Keratinocyte (primary cell): ENCODE results near the gene FRMD7. TPM values are rescaled to one million over a fixed set of nuclear protein-coding genes. Genes with fewer than 3 reads are reported as not detected.

Experiments
- DNase-seq: peaks from one replicate; pipeline ENCODE4 v3.0.0-alpha.2; 2011; ENCODE audit warnings: low read depth, missing footprints, low spot score
- FAIRE-seq: peaks from 2 replicates; lab custom pipeline; 2011; peaks lifted over from hg19 to GRCh38; lab: Jason Lieb, UNC
- H2AFZ ChIP-seq: 2 replicates; pipeline ENCODE4 v1.6.0; 2012; ENCODE audit warnings: low read length, control low read depth, inconsistent platforms; ENCODE audit not compliant: control insufficient read depth
- H3K27ac ChIP-seq: 2 replicates; pipeline ENCODE4 v1.5.1; 2011; ENCODE audit warnings: low read length; ENCODE audit not compliant: control insufficient read depth, insufficient read depth
- H3K27me3 ChIP-seq: 3 replicates; pipeline ENCODE4 v1.6.0; 2011; ENCODE audit warnings: low read length; ENCODE audit not compliant: control insufficient read depth, insufficient read depth; ENCODE audit errors: extremely low read depth
- H3K36me3 ChIP-seq, 2 experiments: 2 replicates in 1 of 2; 3 replicates in 1 of 2; pipeline ENCODE4 v1.5.1; 2011; ENCODE audit warnings: low read length in 2 of 2, mild to moderate bottlenecking in 1 of 2; ENCODE audit not compliant: control insufficient read depth in 2 of 2, insufficient read depth in 2 of 2; ENCODE audit errors: extremely low read depth in 1 of 2
- H3K4me1 ChIP-seq: 3 replicates; pipeline ENCODE4 v1.5.1; 2011; ENCODE audit warnings: low read length; ENCODE audit not compliant: control insufficient read depth, insufficient read depth; ENCODE audit errors: extremely low read depth
- H3K4me2 ChIP-seq: 3 replicates; pipeline ENCODE4 v1.6.0; 2011; ENCODE audit warnings: low read depth, low read length; ENCODE audit not compliant: control insufficient read depth, insufficient read depth; ENCODE audit errors: extremely low read depth
- H3K4me3 ChIP-seq, 3 experiments: fragments of 200-600 bp in 1 of 3; sonication (generic) in 1 of 3; 2 replicates in 2 of 3; 3 replicates in 1 of 3; pipeline ENCODE4 v1.5.1; 2011 to 2016; ENCODE audit warnings: low read length in 3 of 3, mild to moderate bottlenecking in 3 of 3, control low read depth in 2 of 3, inconsistent platforms in 1 of 3, low read depth in 1 of 3, mixed read lengths in 1 of 3, mixed run types in 1 of 3, moderate library complexity in 1 of 3; ENCODE audit not compliant: control insufficient read depth in 2 of 3, insufficient read depth in 2 of 3; ENCODE audit errors: extremely low read depth in 1 of 3
- H3K79me2 ChIP-seq: 2 replicates; pipeline ENCODE4 v1.6.0; 2012; ENCODE audit warnings: low read length; ENCODE audit not compliant: control insufficient read depth, insufficient read depth
- H3K9ac ChIP-seq: 3 replicates; pipeline ENCODE4 v1.6.0; 2011; ENCODE audit warnings: low read length; ENCODE audit not compliant: control insufficient read depth, insufficient read depth; ENCODE audit errors: extremely low read depth
- H3K9me1 ChIP-seq: 3 replicates; pipeline ENCODE4 v1.6.0; 2011; ENCODE audit warnings: low read length; ENCODE audit not compliant: control insufficient read depth, insufficient read depth; ENCODE audit errors: extremely low read depth
- H3K9me3 ChIP-seq: 2 replicates; pipeline ENCODE4 v1.5.1; 2012; ENCODE audit warnings: low read depth, low read length; ENCODE audit not compliant: control insufficient read depth
- H4K20me1 ChIP-seq: 3 replicates; pipeline ENCODE4 v1.6.0; 2011; ENCODE audit warnings: low read length; ENCODE audit not compliant: control insufficient read depth, insufficient read depth; ENCODE audit errors: extremely low read depth
- EZH2 ChIP-seq: IDR thresholded peaks from one replicate; pipeline ENCODE4 v1.6.1; 2012; ENCODE audit warnings: inconsistent platforms, mild to moderate bottlenecking, low read length, moderate library complexity
- dilution Hi-C: fragments of 300-500 bp; cut with MboI; formaldehyde crosslinking; loops from one replicate; pipeline ENCODE4 v1.7.0; 2020; ENCODE audit warnings: low sequenced_read_pairs; ENCODE audit not compliant: extremely low pct_ligation_motif_present
- polyA plus RNA-seq, 5 experiments: library from polyadenylated mRNA; depleted of rRNA in 3 of 5; stranded (reverse) in 3 of 5; stranded (forward) in 1 of 5; unstranded in 1 of 5; fragments of >200 nt; gene quantifications; 1 replicate in 1 of 5; 2 replicates in 3 of 5; 3 replicates in 1 of 5; pipeline versions ENCODE4 v1.2.1 to v1.2.3, GENCODE V29; 2011 to 2012; ENCODE audit warnings: missing spikeins in 2 of 5, low read depth in 1 of 5, low replicate concordance in 1 of 5
- TF ChIP-seq, protein P1 (sequence below), 3 experiments: IDR thresholded peaks in 1 of 3; conservative IDR thresholded peaks in 1 of 3; optimal IDR thresholded peaks in 1 of 3; 2 replicates in 2 of 3; 3 replicates in 1 of 3; pipeline versions ENCODE3 to v1.5.1; 2011; ENCODE audit warnings: low read length in 3 of 3, mild to moderate bottlenecking in 3 of 3, moderate library complexity in 2 of 3, control low read depth in 1 of 3, inconsistent platforms in 1 of 3; ENCODE audit not compliant: insufficient read depth in 2 of 3; ENCODE audit errors: extremely low read depth in 1 of 3

Gene FRMD7
- polyA plus RNA-seq, 1 donor (not counting 4 experiments of a cell fraction or from before 2014, with no cell fraction given): not detected

DNA sequence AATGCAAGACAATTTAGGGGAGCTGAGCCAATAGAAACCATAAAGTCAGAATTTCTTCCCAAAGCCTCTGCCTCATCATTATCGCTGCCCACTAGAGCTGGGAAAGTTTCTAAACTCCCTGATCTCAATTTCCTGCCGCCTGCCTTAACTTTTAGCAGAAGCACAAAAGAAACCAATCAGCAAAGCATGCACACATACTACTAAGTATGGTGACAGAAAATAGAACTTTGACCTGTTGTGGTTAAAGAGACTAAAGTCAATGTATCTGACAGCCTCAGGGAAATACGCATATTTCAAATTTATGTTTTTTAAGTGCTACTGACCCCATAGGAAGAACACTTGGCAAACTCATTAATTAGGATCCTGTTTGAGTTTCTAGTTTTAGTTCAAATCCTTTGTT lies 94.7 kb downstream of the FRMD7 start:
- no peak for DNase-seq
- Histone ChIP-seq H3K9ac (no peak overlapping the region), H3K79me2 (peaks cover 27% of the 10 kb centered on the region), H3K9me3 (no peaks in the 10 kb centered on the region), H3K27me3 (no peaks in the 10 kb centered on the region), H3K27ac (no peak overlapping the region), H3K9me1 (no peaks in the 10 kb centered on the region), H2AFZ (no peak overlapping the region), H3K4me3 (no peak overlapping the region), H3K36me3 (no peaks in the 10 kb centered on the region), H4K20me1 (no peaks in the 10 kb centered on the region), H3K4me2 (no peak overlapping the region), H3K4me1 (no peaks in the 10 kb centered on the region)
- TF ChIP-seq, protein P1, sequence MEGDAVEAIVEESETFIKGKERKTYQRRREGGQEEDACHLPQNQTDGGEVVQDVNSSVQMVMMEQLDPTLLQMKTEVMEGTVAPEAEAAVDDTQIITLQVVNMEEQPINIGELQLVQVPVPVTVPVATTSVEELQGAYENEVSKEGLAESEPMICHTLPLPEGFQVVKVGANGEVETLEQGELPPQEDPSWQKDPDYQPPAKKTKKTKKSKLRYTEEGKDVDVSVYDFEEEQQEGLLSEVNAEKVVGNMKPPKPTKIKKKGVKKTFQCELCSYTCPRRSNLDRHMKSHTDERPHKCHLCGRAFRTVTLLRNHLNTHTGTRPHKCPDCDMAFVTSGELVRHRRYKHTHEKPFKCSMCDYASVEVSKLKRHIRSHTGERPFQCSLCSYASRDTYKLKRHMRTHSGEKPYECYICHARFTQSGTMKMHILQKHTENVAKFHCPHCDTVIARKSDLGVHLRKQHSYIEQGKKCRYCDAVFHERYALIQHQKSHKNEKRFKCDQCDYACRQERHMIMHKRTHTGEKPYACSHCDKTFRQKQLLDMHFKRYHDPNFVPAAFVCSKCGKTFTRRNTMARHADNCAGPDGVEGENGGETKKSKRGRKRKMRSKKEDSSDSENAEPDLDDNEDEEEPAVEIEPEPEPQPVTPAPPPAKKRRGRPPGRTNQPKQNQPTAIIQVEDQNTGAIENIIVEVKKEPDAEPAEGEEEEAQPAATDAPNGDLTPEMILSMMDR (optimal IDR thresholded peaks at IDR 0.05 in 1 of 3, IDR thresholded peaks at IDR 0.05 in 1 of 3, conservative IDR thresholded peaks at IDR 0.05 in 1 of 3; ENCODE audit: extremely low read depth in 1 of 3, insufficient read depth in 2 of 3, low read length in 3 of 3): no peak
- TF ChIP-seq EZH2: no peak
- no peak for FAIRE-seq
- dilution Hi-C loops: no loop called here

DNA sequence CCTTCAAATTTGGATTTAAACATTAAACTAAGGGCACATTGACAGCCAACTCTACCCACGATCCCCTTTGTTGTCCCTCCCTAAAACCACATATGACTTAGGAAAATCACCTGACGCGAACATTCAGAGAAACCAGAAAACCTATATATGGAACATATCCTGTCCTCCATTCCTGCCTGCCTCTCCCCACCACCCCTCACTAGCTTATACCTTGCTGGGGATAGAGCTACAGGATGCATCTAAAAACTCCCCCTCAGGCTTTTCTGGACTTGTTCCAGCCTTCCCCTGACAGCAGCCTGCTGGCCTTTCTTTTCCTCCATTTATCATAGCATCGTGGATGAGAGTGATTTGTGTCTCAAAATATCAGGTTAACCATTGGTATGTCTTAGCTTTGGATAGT lies 96.0 kb downstream of the FRMD7 start:
- Histone ChIP-seq H3K4me1 (no peaks in the 10 kb centered on the region), H3K9ac (no peak overlapping the region), H3K9me3 (no peaks in the 10 kb centered on the region), H4K20me1 (no peaks in the 10 kb centered on the region), H3K9me1 (no peaks in the 10 kb centered on the region), H3K27ac (no peak overlapping the region), H3K36me3 (no peaks in the 10 kb centered on the region), H3K27me3 (no peaks in the 10 kb centered on the region), H3K4me3 (no peak overlapping the region), H2AFZ (no peak overlapping the region), H3K4me2 (no peak overlapping the region), H3K79me2 (peaks cover 33% of the 10 kb centered on the region)
- dilution Hi-C loops: no loop called here
- DNase-seq (no peak), FAIRE-seq (no peak)
- TF ChIP-seq, protein P1 (optimal IDR thresholded peaks at IDR 0.05 in 1 of 3, IDR thresholded peaks at IDR 0.05 in 1 of 3, conservative IDR thresholded peaks at IDR 0.05 in 1 of 3; ENCODE audit: extremely low read depth in 1 of 3, insufficient read depth in 2 of 3, low read length in 3 of 3): no peak
- TF ChIP-seq EZH2: no peak
